K562 (cell line): Measurements from ENCODE around the gene SULT2B1. TPM values are rescaled to one million over a fixed set of nuclear protein-coding genes. Genes with fewer than 3 reads are reported as not detected.

ENCODE experiments used
- ATAC-seq: fragments of 200-7000 bp; cut with Tn5 transposase; 3 replicates; pipeline ENCODE4 v1.9.1; 2020; ENCODE audit warnings: moderate library complexity
- BruUV-seq: library from RNA; stranded (reverse); fragments of 400-500 nt; replicated peaks from 2 replicates; lab custom pipeline; 2021; lab: Mats Ljungman, UMichigan
- CTCF ChIA-PET: fragments of 300-600 bp; formaldehyde crosslinking; extraction: SDS; loops from one replicate; lab custom pipeline; 2021; ENCODE audit warnings: low intra/inter-chr PET ratio; lab: Yijun Ruan, JAX
- POLR2A ChIA-PET: fragments of 300-600, 350-650 bp; sonication (Branson Sonifier 250); formaldehyde crosslinking; extraction: SDS; loops from one replicate; lab custom pipeline; 2021; ENCODE audit warnings: antibody characterized with exemption, inconsistent platforms; lab: Yijun Ruan, JAX
- DNase-seq, 4 experiments: peaks; one replicate each; pipeline versions ENCODE4 v3.0.0 to v3.0.0-alpha.2; 2011 to 2018; ENCODE audit warnings: low spot score in 3 of 4, mixed read lengths in 3 of 4; ENCODE audit errors: extremely low read depth in 1 of 4
- FAIRE-seq: peaks from 2 replicates; lab custom pipeline; 2011; peaks lifted over from hg19 to GRCh38; lab: Jason Lieb, UNC
- H2AFZ ChIP-seq: 2 replicates; pipeline ENCODE4 v1.6.0; 2011; ENCODE audit warnings: low read depth, low read length, control low read depth, inconsistent platforms
- H3K27ac ChIP-seq: fragments of 200-600 bp; 3 replicates; pipeline ENCODE4 v1.8.0; 2011; ENCODE audit warnings: low read depth, mild to moderate bottlenecking, control low read depth, inconsistent platforms, low read length, moderate library complexity, mixed read lengths; ENCODE audit errors: extremely low read depth
- H3K27me3 ChIP-seq, 2 experiments: fragments of 300-600 bp in 1 of 2; 2 replicates in 1 of 2; 3 replicates in 1 of 2; pipeline versions ENCODE4 v1.6.0 to v1.8.0; 2011; ENCODE audit warnings: inconsistent platforms in 2 of 2, low read length in 2 of 2, mild to moderate bottlenecking in 1 of 2, mixed read lengths in 1 of 2, moderate library complexity in 1 of 2; ENCODE audit not compliant: control insufficient read depth in 2 of 2, insufficient read depth in 2 of 2
- H3K36me3 ChIP-seq: fragments of 300-600 bp; 3 replicates; pipeline ENCODE4 v1.8.0; 2011; ENCODE audit warnings: mild to moderate bottlenecking, low read length, inconsistent platforms; ENCODE audit not compliant: control insufficient read depth, insufficient read depth
- H3K4me1 ChIP-seq, 2 experiments: fragments of 200-600 bp in 1 of 2; replicated peaks in 1 of 2; 2 replicates in 1 of 2; 3 replicates in 1 of 2; pipeline versions ENCODE4 v1.5.1 to v1.8.0; 2011; ENCODE audit warnings: inconsistent platforms in 2 of 2, low read length in 2 of 2, mild to moderate bottlenecking in 1 of 2, mixed read lengths in 1 of 2, moderate library complexity in 1 of 2; ENCODE audit not compliant: control insufficient read depth in 2 of 2, insufficient read depth in 2 of 2
- H3K4me2 ChIP-seq: 2 replicates; pipeline ENCODE4 v1.6.1; 2011; ENCODE audit warnings: low read length, control low read depth, inconsistent platforms, mixed read lengths; ENCODE audit not compliant: insufficient read depth
- H3K4me3 ChIP-seq: fragments of 200-600 bp; sonication (generic), shearing (Covaris generic); 2 replicates; pipeline ENCODE4 v1.5.1; 2016; ENCODE audit warnings: control low read depth, inconsistent platforms
- H3K79me2 ChIP-seq: fragments of 200-600 bp; 3 replicates; pipeline ENCODE4 v1.8.0; 2011; ENCODE audit warnings: low read length, inconsistent platforms; ENCODE audit not compliant: control insufficient read depth, insufficient read depth
- H3K9ac ChIP-seq, 2 experiments: 2 replicates each; pipeline versions ENCODE4 v1.6.0 to v1.6.1; 2011; ENCODE audit warnings: low read depth in 2 of 2, low read length in 2 of 2, control low read depth in 1 of 2, inconsistent platforms in 1 of 2, mild to moderate bottlenecking in 1 of 2, mixed read lengths in 1 of 2; ENCODE audit not compliant: insufficient read depth in 1 of 2
- H3K9me1 ChIP-seq: one replicate; pipeline ENCODE4 v1.6.0; 2011; ENCODE audit warnings: inconsistent platforms, mild to moderate bottlenecking, low read length, moderate library complexity; ENCODE audit not compliant: control insufficient read depth, insufficient read depth
- H3K9me3 ChIP-seq: replicated peaks from 2 replicates; pipeline ENCODE4 v1.5.1; 2011; ENCODE audit warnings: low read depth, low read length, inconsistent platforms; ENCODE audit not compliant: control insufficient read depth, insufficient read depth
- H4K20me1 ChIP-seq: replicated peaks from 2 replicates; pipeline ENCODE4 v1.6.1; 2011; ENCODE audit warnings: low read length, inconsistent platforms, mixed read lengths; ENCODE audit not compliant: control insufficient read depth, insufficient read depth
- ATF1 ChIP-seq, 2 experiments: fragments of 450-650 bp in 1 of 2; IDR thresholded peaks; 2 replicates each; pipeline ENCODE4 v1.6.1; 2016; ENCODE audit warnings: missing compliant biosample characterization in 1 of 2, missing genetic modification characterization in 1 of 2
- BRD4 ChIP-seq: fragments of 200-600 bp; sonication (generic); IDR thresholded peaks from 2 replicates; pipeline ENCODE4 v1.6.1; 2017; ENCODE audit warnings: inconsistent platforms
- DIDO1 ChIP-seq: fragments of 450-650 bp; IDR thresholded peaks from 2 replicates; pipeline ENCODE4 v1.6.1; 2016; ENCODE audit warnings: low read depth, missing biosample characterization, missing genetic modification characterization
- ELF1 ChIP-seq: fragments of 200-800 bp; sonication (Bioruptor generic); IDR thresholded peaks from 2 replicates; pipeline ENCODE4 v1.6.1; 2016; ENCODE audit warnings: missing genetic modification characterization, missing compliant biosample characterization
- FOXP1 ChIP-seq: sonication (generic); formaldehyde crosslinking; IDR thresholded peaks from 2 replicates; pipeline ENCODE4 v1.8.0; 2022; ENCODE audit warnings: mild to moderate bottlenecking, missing genetic modification reagents
- HLTF ChIP-seq: fragments of 450-650 bp; IDR thresholded peaks from 2 replicates; pipeline ENCODE4 v1.6.1; 2016
- PHB2 ChIP-seq: fragments of 450-650 bp; IDR thresholded peaks from 2 replicates; pipeline ENCODE4 v1.6.1; 2017; ENCODE audit warnings: low read depth
- RBM34 ChIP-seq: fragments of 200-400 bp; formaldehyde crosslinking; IDR thresholded peaks from 2 replicates; pipeline ENCODE4 v1.6.1; 2018; ENCODE audit warnings: low read length, borderline replicate concordance; ENCODE audit not compliant: insufficient read depth
- SNRNP70 ChIP-seq: fragments of 200-400 bp; formaldehyde crosslinking; optimal IDR thresholded peaks from 2 replicates; pipeline ENCODE3; 2017; ENCODE audit warnings: low read depth, low read length
- ZNF134 ChIP-seq: fragments of 250-450 bp; sonication (Bioruptor Pico); conservative IDR thresholded peaks from 2 replicates; pipeline ENCODE4 v1.4.0; 2020
- ZNF431 ChIP-seq: sonication (generic); formaldehyde crosslinking; IDR thresholded peaks from 2 replicates; pipeline ENCODE4 v1.8.0; 2022; ENCODE audit warnings: mild to moderate bottlenecking, missing genetic modification reagents
- ZSCAN32 ChIP-seq: fragments of 450-650 bp; formaldehyde crosslinking; IDR thresholded peaks from 2 replicates; pipeline ENCODE4 v1.4.0; 2020; ENCODE audit warnings: mild to moderate bottlenecking, moderate library complexity
- WGBS: fragments of 100-300 bp; shearing (Covaris generic); methylation state at CpG from one replicate; pipeline ENCODE4 v1.1.6; 2016; ENCODE audit warnings: low coverage, mixed read lengths; ENCODE audit not compliant: insufficient coverage; ENCODE audit errors: missing lambda C conversion rate; 5-methylcytosine and 5-hydroxymethylcytosine counted together
- in situ Hi-C: fragments of 300-500 bp; cut with MboI; formaldehyde crosslinking; loops from 4 replicates; pipeline ENCODE4 v1.15.0; 2018; ENCODE audit warnings: inconsistent platforms, mixed read lengths
- intact Hi-C: fragments of 100-400 bp; cut with micrococcal nuclease; formaldehyde crosslinking; loops from 2 replicates; pipeline ENCODE4 v1.14.2; 2022
- polyA plus RNA-seq, 8 experiments: library from polyadenylated mRNA; depleted of rRNA in 4 of 8; stranded (reverse) in 5 of 8; unstranded in 3 of 8; fragments of >200 nt; fragmentation: Nextera tagmentation in 2 of 8; fragmentation: Illumina TruSeq in 1 of 8; extraction: Ambion mirVana in 2 of 8; extraction: Trizol in 1 of 8; gene quantifications; 2 replicates each; pipeline versions ENCODE4 v1.2.1 to v1.2.3, GENCODE V29; 2011 to 2014; ENCODE audit warnings: inconsistent platforms in 1 of 8, missing spikeins in 1 of 8
- total RNA-seq, 7 experiments: library from RNA; depleted of rRNA in 6 of 7; stranded (reverse); fragments of >200 nt in 6 of 7; fragmentation: Illumina TruSeq in 2 of 7; extraction: Trizol in 2 of 7; gene quantifications; 2 replicates each; pipeline versions ENCODE4 v1.2.1 to v1.2.3, GENCODE V29; 2011 to 2021; ENCODE audit warnings: low replicate concordance in 1 of 7
- TF ChIP-seq, protein P1 (sequence below): fragments of 250-450 bp; sonication (Bioruptor Pico); IDR thresholded peaks from 2 replicates; pipeline ENCODE4 v1.4.0; 2020; ENCODE audit warnings: borderline replicate concordance

Gene SULT2B1
- total and polyA plus RNA-seq, 9 of the 15 experiments (the other 6 are each of a cell fraction or from before 2014, with no cell fraction given), result 0.09 to 0.62 (median 0.22) TPM; not detected in 2

GRCh38 chr19:48637948-48638830 lies 86.2 kb downstream of the SULT2B1 start (continued):
- TF ChIP-seq BRD4 (no peak), ZSCAN32 (CRISPR knock-in tag) (no peak), PHB2 (peak; percentile 65; the same call in 1 of the 2 replicates), ZNF431 (CRISPR knock-in tag) (no peak), SNRNP70 (no peak)
- TF ChIP-seq, protein P1, sequence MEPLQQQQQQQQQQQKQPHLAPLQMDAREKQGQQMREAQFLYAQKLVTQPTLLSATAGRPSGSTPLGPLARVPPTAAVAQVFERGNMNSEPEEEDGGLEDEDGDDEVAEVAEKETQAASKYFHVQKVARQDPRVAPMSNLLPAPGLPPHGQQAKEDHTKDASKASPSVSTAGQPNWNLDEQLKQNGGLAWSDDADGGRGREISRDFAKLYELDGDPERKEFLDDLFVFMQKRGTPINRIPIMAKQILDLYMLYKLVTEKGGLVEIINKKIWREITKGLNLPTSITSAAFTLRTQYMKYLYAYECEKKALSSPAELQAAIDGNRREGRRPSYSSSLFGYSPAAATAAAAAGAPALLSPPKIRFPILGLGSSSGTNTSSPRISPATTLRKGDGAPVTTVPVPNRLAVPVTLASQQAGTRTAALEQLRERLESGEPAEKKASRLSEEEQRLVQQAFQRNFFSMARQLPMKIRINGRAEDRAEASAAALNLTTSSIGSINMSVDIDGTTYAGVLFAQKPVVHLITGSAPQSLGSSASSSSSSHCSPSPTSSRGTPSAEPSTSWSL (CRISPR knock-in tag), result no peak

DNA sequence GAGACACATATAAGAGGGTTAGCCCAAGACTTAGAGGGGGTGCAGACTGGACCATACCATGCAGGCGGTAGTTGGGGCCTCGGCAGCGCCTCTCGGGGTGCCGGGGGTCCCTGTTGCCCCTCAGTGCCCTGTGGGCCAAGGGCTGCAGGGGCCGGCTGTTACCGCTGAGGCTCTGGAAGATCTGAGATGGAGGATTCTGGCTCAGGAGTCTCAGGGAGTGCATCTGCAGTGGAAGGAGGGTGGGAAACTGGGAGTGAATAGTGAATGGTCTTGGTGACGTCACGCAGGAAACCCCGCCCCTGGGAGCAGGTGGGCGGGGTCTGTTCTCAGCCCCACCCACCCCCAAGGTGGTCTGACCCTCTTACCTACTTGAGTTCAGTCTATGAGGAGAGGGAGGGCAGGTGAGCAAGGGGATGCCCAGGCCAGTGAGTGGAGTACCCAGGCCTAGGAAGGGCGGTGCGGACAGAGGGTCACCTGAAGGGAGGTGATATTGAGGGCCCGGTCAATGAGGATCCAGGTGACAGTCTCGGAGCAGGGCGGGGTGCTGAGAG lies 86.9 kb downstream of the SULT2B1 start:
- peak overlapping the region; percentile 78 to 94 for H3K9ac ChIP-seq
- no peaks in the 10 kb centered on the region for H3K36me3 ChIP-seq
- no peaks in the 10 kb centered on the region for H3K9me3 ChIP-seq
- H3K79me2 ChIP-seq, result peaks cover 27% of the 10 kb centered on the region; the same call in 2 of the 3 replicates
- H3K9me1 ChIP-seq, result peaks cover 3% of the 10 kb centered on the region
- peak overlapping the region; percentile 100 for H3K4me2 ChIP-seq
- peak overlapping the region; percentile 51 for H3K4me3 ChIP-seq
- H3K27ac ChIP-seq, result peak overlapping the region; percentile 91
- FAIRE-seq (peak; percentile 56), ATAC-seq (peak; percentile 13), DNase-seq (peak; percentile 77 to 88 (median 80))
- H3K4me1 ChIP-seq, result peaks cover 32 to 58% of the 10 kb centered on the region in 2 experiments
- H2AFZ ChIP-seq, result peak overlapping the region; percentile 93
- no peaks in the 10 kb centered on the region for H3K27me3 ChIP-seq
- CTCF ChIA-PET, result interaction anchor here (0.6 kb wide), 1 partner anchor 103 kb away, joined by 3 read pairs; no protein-coding TSS in a partner anchor
- H4K20me1 ChIP-seq, result 0 out of 2 replicates have a peak, but pooled peaks cover 4% of the 10 kb centered on the region
- in situ Hi-C loops (no loop called here), intact Hi-C loops (no loop called here)
- 9% methylated on average over 16 of the region's 16 CpGs for WGBS
- POLR2A ChIA-PET, result interaction anchor here (1.1 to 1.3 kb wide), 2 partner anchors 142 to 355 kb away, joined by 3 to 4 read pairs; partner anchors contain the start of gene RUVBL2
- no TSS peak for BruUV-seq
- TF ChIP-seq FOXP1, result peak; percentile 68; the same call in 1 of the 2 replicates
- no peak for TF ChIP-seq HLTF
- TF ChIP-seq DIDO1 (tag), result 0 out of 2 replicates have a peak, but pooled peaks have one; percentile 0
- TF ChIP-seq ZNF134 (CRISPR knock-in tag), result no peak
- TF ChIP-seq RBM34, result no peak
- peak; percentile 67; the same call in 1 of the 2 replicates for TF ChIP-seq ATF1 (CRISPR knock-in tag; IDR thresholded peaks at IDR 0.05)
- TF ChIP-seq ATF1 (tag; IDR thresholded peaks at IDR 0.05), result peak; percentile 97
- TF ChIP-seq ELF1, result no peak
